ENCODE data around the gene EYA2. TPM values are rescaled to one million over a fixed set of nuclear protein-coding genes. Genes with fewer than 3 reads are reported as not detected.

EYA2 gene
- total RNA-seq, 1 experiment from 2014 or later = not detected

- no TSS peak for BruUV-seq (replicated peaks)
- H3K27me3 ChIP-seq (replicated peaks; ENCODE audit: insufficient read depth, low read depth, low read length, poor library complexity) = peaks cover 10% of the 10 kb centered on the region
- no peak for TF ChIP-seq CTCF (conservative IDR thresholded peaks at IDR 0.05; ENCODE audit: low read depth, low read length)
- no peak for TF ChIP-seq EZH2 (IDR thresholded peaks at IDR 0.05; ENCODE audit: borderline replicate concordance, low read depth, low read length, poor library complexity, severe bottlenecking)
- H3K36me3 ChIP-seq (ENCODE audit: insufficient read depth, low read length, poor library complexity, severe bottlenecking) = no peaks in the 10 kb centered on the region
- ChIA-PET CTCF (no interaction called here), POLR2A (ENCODE audit: low non-redundant PET) (no interaction called here)
- intact Hi-C loops (cut with micrococcal nuclease; ENCODE audit: unreplicated experiment) = no loop called here
- no peaks in the 10 kb centered on the region for H3K9me3 ChIP-seq (ENCODE audit: low read depth, low read length, poor library complexity, severe bottlenecking)
- DNase-seq (ENCODE audit: low spot score) = no peak
- no peak overlapping the region for H3K27ac ChIP-seq (ENCODE audit: low read depth, low read length, poor library complexity, severe bottlenecking)
- H3K4me1 ChIP-seq (ENCODE audit: insufficient read depth, low read length, poor library complexity, severe bottlenecking) = no peaks in the 10 kb centered on the region
- H3K4me3 ChIP-seq (ENCODE audit: low read depth, low read length, poor library complexity, severe bottlenecking) = no peak overlapping the region
These were observed 273.2 kb downstream of the EYA2 start for GRCh38 chr20:47167846-47168245.

- H3K4me3 ChIP-seq (ENCODE audit: low read depth, low read length, poor library complexity, severe bottlenecking) = no peak overlapping the region
- H3K9me3 ChIP-seq (ENCODE audit: low read depth, low read length, poor library complexity, severe bottlenecking) = no peaks in the 10 kb centered on the region
- intact Hi-C loops (cut with micrococcal nuclease; ENCODE audit: unreplicated experiment) = no loop called here
- TF ChIP-seq EZH2 (IDR thresholded peaks at IDR 0.05; ENCODE audit: borderline replicate concordance, low read depth, low read length, poor library complexity, severe bottlenecking) (no peak), CTCF (conservative IDR thresholded peaks at IDR 0.05; ENCODE audit: low read depth, low read length) (no peak)
- H3K36me3 ChIP-seq (ENCODE audit: insufficient read depth, low read length, poor library complexity, severe bottlenecking) = no peaks in the 10 kb centered on the region
- H3K27ac ChIP-seq (ENCODE audit: low read depth, low read length, poor library complexity, severe bottlenecking) = no peak overlapping the region
- DNase-seq (ENCODE audit: low spot score) = no peak
- H3K4me1 ChIP-seq (ENCODE audit: insufficient read depth, low read length, poor library complexity, severe bottlenecking) = no peaks in the 10 kb centered on the region
- BruUV-seq (replicated peaks) = no TSS peak
- ChIA-PET POLR2A (ENCODE audit: low non-redundant PET) (no interaction called here), CTCF (no interaction called here)
- peaks cover 10% of the 10 kb centered on the region for H3K27me3 ChIP-seq (replicated peaks; ENCODE audit: insufficient read depth, low read depth, low read length, poor library complexity)
These were observed 277.9 kb downstream of the EYA2 start for GRCh38 chr20:47172579-47172978.

- POLR2A ChIA-PET (ENCODE audit: low non-redundant PET) = no interaction called here
These were observed 279.1 kb downstream of the EYA2 start for GRCh38 chr20:47173596-47174216.

More at GRCh38 chr20:47173596-47174216, 279.1 kb downstream of the EYA2 start:
- no peaks in the 10 kb centered on the region for H3K9me3 ChIP-seq (ENCODE audit: low read depth, low read length, poor library complexity, severe bottlenecking)
- peaks cover 10% of the 10 kb centered on the region for H3K27me3 ChIP-seq (replicated peaks; ENCODE audit: insufficient read depth, low read depth, low read length, poor library complexity)
- no TSS peak for BruUV-seq (replicated peaks)
- no peak overlapping the region for H3K27ac ChIP-seq (ENCODE audit: low read depth, low read length, poor library complexity, severe bottlenecking)
- no peak for TF ChIP-seq EZH2 (IDR thresholded peaks at IDR 0.05; ENCODE audit: borderline replicate concordance, low read depth, low read length, poor library complexity, severe bottlenecking)
- TF ChIP-seq CTCF (conservative IDR thresholded peaks at IDR 0.05; ENCODE audit: low read depth, low read length) = no peak
- no peak overlapping the region for H3K4me3 ChIP-seq (ENCODE audit: low read depth, low read length, poor library complexity, severe bottlenecking)
- H3K4me1 ChIP-seq (ENCODE audit: insufficient read depth, low read length, poor library complexity, severe bottlenecking) = no peaks in the 10 kb centered on the region
- DNase-seq (ENCODE audit: low spot score) = no peak
- CTCF ChIA-PET = no interaction called here
- intact Hi-C loops (cut with micrococcal nuclease; ENCODE audit: unreplicated experiment) = no loop called here
- H3K36me3 ChIP-seq (ENCODE audit: insufficient read depth, low read length, poor library complexity, severe bottlenecking) = no peaks in the 10 kb centered on the region

Measured in A673 (cell line).